Measurements from ENCODE around the gene EPHA2.

EPHA2 gene

GRCh38 chr1:16134906-16135305 is 21.0 kb downstream of the EPHA2 start:
- DNase-seq (ENCODE audit: low read depth), result no peak

DNA sequence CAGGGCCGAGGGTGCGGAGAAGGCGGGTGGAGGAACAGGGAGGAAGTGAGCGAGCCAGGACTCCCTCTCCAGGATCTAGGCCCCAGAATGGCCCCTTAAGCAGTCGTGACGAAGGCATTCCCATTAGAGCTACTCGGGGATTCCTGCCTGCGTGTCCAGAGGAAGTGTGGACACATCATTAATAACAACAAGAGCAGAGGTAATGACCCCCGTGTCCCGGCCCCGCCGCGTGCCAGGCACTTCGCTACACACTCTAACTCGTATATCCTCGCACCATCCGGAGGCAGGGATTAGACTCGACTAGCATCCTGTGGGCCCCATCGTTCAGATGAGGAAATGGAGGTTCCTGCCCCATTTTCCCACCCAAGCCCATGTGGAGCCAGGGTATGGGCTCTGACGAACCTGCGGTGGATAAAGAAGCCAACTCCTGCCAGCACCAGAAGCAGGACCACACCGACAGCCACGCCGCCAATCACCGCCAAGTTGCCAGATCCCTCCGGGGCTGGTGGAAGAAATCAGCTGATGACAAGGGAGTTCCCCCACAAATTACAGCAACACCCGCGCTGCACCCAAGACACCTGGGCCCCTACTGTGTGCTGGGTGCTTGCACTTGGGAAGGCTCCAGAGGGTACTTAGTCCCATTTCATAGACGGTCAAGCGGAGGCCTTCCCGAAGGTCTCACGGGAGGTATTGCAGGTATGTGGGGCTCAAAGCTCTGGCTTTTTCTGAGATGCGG is 21.6 kb downstream of the EPHA2 start:
- no peak for DNase-seq (ENCODE audit: low read depth)

DNA sequence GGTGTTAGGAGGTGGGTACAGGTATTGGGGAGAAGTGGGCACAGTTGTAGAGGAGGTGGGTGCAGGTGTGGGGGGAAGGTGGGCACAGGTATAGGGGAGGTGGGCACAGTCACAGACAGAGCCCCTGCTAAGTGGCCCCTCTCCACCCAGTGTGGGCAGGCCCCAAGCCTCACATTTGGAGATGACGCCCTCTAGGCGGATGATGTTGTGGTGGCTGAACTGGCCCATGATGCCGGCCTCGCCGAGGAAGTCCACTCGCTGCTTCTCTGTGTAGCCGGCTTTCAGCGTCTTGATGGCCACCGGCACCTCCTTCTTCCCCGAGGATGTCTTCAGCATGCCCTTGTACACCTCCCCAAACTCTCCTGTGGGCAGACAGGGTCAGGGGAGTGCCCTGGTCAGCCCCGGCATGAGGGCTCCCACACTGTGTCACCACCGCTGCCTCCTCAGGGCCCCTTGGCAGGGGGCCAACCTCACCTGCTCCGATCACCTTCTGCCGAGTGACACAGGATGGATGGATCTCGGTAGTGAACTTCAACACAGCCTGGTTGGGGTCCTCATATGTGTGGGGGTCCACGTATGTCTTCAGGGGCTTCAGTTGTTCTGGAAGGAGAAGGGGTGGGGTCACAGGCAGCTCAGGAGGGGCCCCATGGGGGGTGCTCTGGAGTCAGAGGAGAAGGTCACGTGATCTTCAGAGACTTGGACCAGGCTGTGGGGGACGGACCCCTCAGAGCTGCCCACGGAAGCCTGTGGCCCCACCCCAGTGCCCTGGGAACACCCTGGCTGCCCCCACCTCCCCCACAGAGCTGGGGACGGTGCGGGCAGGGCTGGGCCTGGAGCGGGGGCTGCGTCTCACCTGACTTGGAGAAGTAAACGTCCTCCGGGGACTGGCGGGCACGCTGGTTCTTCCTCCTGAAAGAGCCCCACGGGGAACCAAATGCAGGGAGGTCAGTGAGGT is 22.6 kb downstream of the EPHA2 start:
- no peak for DNase-seq (ENCODE audit: low read depth)

DNA sequence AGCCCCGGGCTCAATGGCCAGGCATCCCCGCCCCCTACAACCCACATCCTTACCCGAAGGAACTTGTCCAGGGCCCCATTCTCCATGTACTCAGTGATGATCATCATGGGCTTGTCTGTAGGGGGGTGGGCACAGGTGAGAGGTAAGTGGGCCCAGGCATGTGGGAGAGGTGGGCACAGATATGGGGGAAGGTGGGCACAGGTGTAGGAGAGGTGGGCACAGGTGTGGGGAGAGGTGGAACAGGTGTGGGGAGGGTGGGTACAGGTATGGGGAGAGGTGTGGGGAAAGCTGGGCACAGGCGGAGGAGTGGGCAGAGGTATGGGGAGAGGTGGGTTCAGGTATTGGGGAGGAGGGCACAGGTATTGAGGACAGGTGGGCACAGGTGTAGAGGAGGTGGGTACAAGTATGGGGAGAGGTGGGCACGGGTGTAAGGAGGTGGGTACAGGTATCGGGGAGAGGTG is 23.5 kb downstream of the EPHA2 start:
- no peak for DNase-seq (ENCODE audit: low read depth)

DNA sequence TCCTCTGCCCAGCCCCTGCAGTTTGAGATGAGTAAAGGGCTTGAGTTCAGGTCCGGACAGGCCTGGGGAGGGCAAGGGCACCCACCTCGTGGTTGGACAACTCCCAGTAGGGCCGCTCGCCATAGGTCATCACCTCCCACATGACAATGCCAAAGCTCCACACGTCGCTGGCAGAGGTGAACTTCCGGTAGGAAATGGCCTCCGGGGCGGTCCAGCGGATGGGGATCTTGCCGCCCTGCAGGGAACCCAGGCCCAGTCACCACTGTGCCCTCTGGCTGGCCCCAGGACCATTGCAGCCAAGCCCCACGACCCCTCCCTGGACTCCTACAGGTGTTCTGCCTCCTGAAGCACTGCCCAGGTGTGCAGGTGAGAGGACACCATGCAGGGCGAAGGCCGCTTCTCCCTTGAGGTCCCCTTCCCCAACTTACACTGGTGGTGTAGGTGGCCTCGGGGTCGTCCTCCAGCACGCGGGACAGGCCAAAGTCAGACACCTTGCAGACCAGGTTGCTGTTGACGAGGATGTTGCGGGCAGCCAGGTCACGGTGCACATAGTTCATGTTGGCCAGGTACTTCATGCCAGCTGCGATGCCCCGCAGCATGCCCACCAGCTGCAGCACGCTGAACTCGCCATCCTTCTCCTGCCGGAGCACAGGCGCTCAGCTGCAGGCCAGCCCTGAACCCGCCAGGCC is 24.1 kb downstream of the EPHA2 start:
- no peak for DNase-seq (ENCODE audit: low read depth)

DNA sequence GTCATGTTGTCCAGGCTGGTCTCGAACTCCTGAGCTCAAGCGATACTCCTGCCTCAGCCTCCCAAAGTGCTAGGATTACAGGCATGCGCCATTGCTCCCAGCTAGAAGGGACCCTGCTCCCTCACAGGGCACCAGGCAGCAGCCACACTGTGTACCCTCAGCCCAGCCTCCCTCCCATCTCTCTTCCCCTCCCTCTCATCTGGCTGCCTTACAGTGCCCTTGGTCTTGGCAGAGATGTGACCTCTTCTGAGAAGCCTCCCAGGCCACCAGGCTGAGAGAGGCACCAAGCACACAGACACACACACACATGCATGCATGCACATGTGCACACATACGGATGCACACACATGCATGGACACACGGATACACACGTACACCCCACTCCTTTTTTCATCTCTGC is 25.0 kb downstream of the EPHA2 start:
- no peak for DNase-seq (ENCODE audit: low read depth)

- no peak for DNase-seq (ENCODE audit: low read depth)
Measured at GRCh38 chr1:16129921-16130543, 25.8 kb downstream of the EPHA2 start.

DNA sequence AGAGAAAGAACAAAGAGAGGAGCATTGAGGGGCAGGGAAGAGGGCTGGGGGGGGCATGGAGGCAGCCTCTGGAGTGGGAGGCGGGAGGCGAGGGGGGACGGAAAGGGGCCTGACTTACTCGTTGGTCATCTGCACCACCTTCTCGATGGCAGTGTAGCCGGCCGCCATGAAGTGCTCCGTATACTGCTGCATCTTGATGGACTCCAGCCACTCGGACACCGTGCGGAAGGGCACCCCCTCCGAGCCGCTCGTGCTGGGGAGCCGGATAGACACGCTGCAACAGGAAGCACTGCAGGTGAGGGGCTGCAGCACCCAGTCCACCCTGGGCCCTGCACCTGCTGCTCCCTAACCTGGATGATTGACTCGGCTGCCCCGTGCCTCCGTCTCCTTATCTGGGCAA is 26.6 kb downstream of the EPHA2 start:
- no peak for DNase-seq (ENCODE audit: low read depth)

DNA sequence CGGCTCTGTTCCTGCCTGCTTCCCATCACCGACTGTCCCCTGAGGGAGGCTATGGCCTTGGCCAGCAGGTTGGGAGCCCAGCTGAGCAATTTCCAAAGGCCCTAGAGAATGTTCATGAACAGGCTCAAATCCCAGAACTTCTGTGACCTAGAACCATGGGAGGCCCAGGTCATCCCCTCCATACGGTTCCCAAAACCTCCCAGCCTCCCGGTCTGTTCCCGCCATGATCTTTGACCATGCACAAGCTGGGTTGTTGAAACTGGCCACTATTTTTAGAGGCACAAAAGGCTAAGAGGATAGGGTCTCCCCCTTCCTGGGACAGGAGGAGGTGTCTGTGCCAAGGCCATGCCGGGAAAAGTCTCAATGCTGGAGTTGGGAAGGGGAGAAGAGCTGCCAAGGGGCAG is 27.5 kb downstream of the EPHA2 start:
- no peak for DNase-seq (ENCODE audit: low read depth)

- no peak for DNase-seq (ENCODE audit: low read depth)
Measured at GRCh38 chr1:16127676-16128337, 28.1 kb downstream of the EPHA2 start.

DNA sequence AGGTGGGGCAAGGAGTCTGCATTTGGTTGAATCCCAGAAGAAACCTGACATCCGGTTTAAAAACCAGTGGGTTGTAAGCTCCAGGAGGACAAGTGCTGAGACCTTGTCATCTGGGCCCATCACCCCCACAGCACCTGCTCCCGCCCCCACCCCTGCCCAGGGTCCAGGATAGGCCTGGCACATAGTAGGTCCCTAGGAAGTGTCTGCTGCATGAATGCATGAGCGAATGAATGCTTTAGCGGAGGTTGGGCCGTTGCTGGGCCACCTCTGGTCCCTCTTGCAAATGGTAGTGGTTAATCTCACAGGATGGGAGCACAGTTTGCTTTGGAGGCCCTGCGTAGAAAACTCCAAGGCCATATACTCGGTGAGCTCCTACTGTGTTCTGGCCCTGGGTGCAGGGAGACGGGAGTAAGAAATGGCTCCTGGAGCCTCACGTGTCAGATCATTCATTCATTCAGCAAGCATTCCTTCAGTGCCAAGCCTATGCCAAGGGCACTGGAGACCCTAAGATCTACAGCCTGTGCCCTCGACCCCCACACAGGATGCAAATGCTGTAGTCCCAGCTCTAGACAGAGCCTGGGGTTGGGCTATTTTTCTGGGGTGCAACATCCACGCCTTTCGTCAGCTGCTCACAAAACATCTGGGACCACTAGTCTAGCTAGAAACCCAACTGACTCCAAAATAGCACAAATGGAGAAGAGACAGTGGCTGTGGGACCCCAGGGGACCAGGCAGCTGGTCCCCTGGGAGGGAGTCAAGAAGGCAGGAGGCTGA is 28.9 kb downstream of the EPHA2 start:
- DNase-seq (ENCODE audit: low read depth), result no peak

DNA sequence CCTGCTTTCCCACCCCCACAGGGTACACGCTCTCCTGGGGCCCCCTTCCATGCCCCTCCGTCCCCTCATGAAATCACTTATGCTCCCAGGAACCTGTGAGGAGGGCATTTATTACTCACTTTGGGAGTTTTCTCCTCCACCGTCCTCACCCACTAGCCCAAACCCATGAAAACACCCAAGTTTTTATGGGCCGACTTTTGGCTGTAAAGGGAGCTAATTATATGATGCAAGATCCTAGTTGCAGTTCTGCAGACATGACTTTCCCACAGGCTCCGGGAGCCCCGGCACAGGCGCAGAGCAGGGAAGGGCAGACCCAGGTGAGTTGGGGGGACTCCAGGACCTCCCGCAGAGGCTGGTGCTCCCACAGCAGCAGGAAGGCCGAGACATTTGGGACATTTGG is 29.7 kb downstream of the EPHA2 start:
- DNase-seq (ENCODE audit: low read depth), result no peak

GRCh38 chr1:16125483-16125882 is 30.4 kb downstream of the EPHA2 start:
- no peak for DNase-seq (ENCODE audit: low read depth)

DNA sequence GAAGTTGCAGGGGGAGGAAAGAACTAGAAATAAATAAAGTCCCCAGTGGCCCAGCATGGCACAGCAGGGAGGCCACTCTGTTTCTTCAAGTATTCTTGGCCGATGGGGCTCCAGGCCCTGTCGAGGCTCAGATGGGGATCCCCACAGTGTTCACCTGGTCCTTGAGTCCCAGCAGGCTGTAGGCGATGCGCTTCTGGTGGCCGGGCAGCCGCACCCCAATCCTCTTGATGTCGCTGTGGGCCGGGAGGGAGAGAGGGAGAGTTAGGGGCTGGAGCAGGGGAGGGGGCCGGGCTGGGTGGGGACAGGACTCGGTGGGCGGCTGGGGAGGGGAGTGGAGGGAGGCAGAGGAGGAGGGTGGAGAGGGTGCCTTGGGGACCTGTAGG is 30.8 kb downstream of the EPHA2 start:
- no peak for DNase-seq (ENCODE audit: low read depth)

GRCh38 chr1:16124377-16125087 is 31.3 kb downstream of the EPHA2 start:
- no peak for DNase-seq (ENCODE audit: low read depth)

DNA sequence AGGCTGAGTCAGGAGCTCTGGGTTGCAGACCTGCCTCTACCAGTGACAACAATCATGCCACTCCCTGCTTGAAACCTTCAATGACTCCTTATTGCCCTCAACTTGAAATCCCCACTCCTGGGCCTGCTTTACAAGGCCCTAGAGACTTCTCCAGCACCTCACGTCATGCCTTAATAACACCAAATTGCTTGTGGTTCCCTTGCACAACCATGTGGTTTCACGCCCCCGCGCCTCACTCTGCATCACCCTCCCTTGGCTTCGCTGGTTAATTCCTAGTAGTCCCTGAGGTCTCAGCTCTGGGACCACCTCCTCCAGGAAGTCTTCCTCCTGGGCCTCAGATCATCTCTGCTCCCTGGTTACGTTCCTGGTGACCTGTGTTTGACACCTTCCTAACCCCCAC is 33.0 kb downstream of the EPHA2 start:
- peak; percentile 47 for DNase-seq (ENCODE audit: low read depth)

- no peak for DNase-seq (ENCODE audit: low read depth)
Measured at GRCh38 chr1:16122350-16122881, 33.5 kb downstream of the EPHA2 start.

- DNase-seq (ENCODE audit: low read depth), result no peak
Measured at GRCh38 chr1:16120940-16121410, 34.9 kb downstream of the EPHA2 start.

- no peak for DNase-seq (ENCODE audit: low read depth)
Measured at GRCh38 chr1:16120407-16120806, 35.5 kb downstream of the EPHA2 start.

DNA sequence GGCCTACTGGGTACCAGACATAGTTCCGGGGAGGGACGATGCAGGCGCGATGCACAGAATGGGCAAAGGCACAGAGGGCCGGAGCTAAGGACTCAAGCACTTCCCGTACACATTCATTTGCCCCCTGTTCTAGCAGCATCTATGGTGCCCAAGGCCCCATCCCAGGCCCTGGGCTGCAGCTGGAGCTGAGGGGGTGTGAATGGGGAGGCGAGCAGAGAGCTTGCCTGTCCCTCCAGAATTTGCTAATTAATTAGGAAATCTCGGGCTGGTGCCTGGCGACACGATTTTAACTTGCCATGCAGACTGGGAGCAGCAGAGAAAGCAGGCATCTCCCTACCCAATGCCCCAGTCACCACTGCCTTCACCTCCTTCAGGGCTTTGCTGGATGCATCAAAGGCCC is 35.9 kb downstream of the EPHA2 start:
- no peak for DNase-seq (ENCODE audit: low read depth)
